ENCODE measurements around the gene PITPNB.

The PITPNB gene

DNA sequence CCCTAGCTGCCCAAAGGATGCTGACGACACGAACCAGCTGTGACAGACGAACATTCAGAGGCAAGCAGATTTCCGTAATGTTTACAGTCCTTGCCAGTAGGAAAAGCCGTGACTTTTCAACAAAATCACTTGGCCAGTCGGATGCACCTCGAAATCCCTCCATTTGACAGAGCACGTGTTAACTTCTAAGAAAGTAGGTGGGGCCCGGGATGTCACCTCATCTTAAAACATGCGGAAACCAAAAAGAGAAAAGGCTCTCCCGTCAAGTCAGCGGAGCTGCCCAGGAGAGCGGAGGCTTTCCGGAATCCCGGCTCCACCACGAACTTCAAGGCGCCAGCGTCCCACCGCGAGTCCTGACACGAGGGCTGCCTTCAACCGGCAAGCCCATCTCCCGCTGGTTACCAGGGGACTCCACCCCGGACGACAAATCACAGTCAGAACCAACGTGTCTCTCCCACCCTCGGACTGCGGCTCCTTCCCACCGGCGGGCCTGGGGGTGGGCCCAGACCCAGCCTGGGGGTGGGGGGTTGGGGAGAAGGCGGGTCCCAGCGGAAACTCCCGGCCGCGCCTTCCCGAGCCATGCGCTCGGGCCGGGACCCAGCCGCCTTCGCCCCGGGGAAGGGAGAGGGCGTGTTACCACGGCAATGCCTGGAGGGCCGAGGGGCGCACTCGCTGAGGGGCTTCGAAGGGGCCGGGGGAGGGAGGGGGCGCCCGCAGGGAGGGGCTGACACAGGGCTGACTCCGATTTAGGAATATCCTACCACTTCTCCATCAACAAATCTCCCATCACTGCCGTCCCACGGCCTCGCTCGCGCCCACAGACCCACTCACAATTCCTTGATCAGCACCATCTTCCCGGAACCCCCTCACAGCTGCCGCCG lies 475 bp downstream of the PITPNB start:
- peak; percentile 79 for DNase-seq (ENCODE audit: low read depth)
- Histone ChIP-seq H3K9ac (ENCODE audit: low read length) (peak overlapping the region; percentile 88), H3K4me3 (ENCODE audit: low read length) (peak overlapping the region; percentile 95), H3K36me3 (ENCODE audit: control insufficient read depth, insufficient read depth, low read length, severe bottlenecking) (no peaks in the 10 kb centered on the region), H3K27me3 (replicated peaks; ENCODE audit: control insufficient read depth, insufficient read depth, low read length) (no peaks in the 10 kb centered on the region), H3K4me1 (ENCODE audit: control insufficient read depth, insufficient read depth, low read length) (peaks cover 44% of the 10 kb centered on the region), H3K9me3 (ENCODE audit: control insufficient read depth, low read length) (no peaks in the 10 kb centered on the region)

DNA sequence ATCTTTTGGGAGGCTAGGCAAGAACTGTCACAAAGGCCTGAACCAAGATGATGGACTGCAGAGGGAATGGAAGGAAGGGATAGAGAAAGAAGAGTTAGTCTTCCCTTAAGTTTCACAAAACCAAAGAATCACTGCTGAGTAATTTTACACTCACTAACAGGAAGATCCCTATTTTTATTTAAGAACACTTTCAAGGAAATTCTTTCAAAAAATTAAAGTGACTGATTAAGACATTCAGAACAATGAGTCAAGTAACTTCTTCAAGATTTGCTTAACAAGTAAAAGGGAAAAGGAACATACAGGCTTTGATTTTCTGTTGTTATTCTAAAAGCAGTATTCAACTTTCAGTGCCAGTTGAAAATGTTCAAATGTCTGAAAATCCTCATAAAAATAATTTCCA lies 3.1 kb downstream of the PITPNB start:
- no peak overlapping the region for H3K4me3 ChIP-seq (ENCODE audit: low read length)
- no peak overlapping the region for H3K9ac ChIP-seq (ENCODE audit: low read length)
- H3K9me3 ChIP-seq (ENCODE audit: control insufficient read depth, low read length): no peaks in the 10 kb centered on the region
- H3K4me1 ChIP-seq (ENCODE audit: control insufficient read depth, insufficient read depth, low read length): peaks cover 67% of the 10 kb centered on the region
- no peaks in the 10 kb centered on the region for H3K27me3 ChIP-seq (replicated peaks; ENCODE audit: control insufficient read depth, insufficient read depth, low read length)
- no peak for DNase-seq (ENCODE audit: low read depth)
- no peaks in the 10 kb centered on the region for H3K36me3 ChIP-seq (ENCODE audit: control insufficient read depth, insufficient read depth, low read length, severe bottlenecking)

DNA sequence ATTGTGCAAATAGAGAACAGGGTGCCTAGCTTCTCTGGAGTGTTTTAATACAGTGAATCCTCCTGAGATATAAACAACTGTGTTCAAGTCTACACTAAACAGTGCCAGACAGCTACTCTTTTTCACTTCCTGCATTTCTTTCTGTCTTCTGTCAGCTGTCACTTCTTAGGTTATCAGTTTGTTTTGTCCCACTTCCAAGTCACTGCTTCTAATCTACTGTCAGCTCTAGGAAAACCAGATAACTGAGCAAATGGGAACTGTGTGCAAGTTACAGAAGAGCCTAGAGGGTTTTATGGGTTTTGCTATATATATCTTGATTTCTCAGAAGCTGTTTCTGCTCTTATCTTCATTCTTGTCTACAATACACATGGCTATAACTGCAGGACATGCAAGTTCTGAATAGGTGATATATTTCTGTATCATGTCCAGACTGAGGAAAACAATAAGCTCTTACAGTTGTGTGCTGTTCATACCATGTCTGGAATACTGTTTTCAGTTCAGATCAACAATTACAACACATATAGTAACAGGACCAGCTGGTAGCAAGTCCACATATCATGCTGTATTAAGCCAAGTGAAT lies 5.8 kb downstream of the PITPNB start:
- peak; percentile 29 for DNase-seq (ENCODE audit: low read depth)
- H3K9me3 ChIP-seq (ENCODE audit: control insufficient read depth, low read length): no peaks in the 10 kb centered on the region
- peaks cover 54% of the 10 kb centered on the region for H3K4me1 ChIP-seq (ENCODE audit: control insufficient read depth, insufficient read depth, low read length)
- no peak overlapping the region for H3K9ac ChIP-seq (ENCODE audit: low read length)
- H3K4me3 ChIP-seq (ENCODE audit: low read length): no peak overlapping the region
- no peaks in the 10 kb centered on the region for H3K27me3 ChIP-seq (replicated peaks; ENCODE audit: control insufficient read depth, insufficient read depth, low read length)
- peaks cover 20% of the 10 kb centered on the region for H3K36me3 ChIP-seq (ENCODE audit: control insufficient read depth, insufficient read depth, low read length, severe bottlenecking)

DNA sequence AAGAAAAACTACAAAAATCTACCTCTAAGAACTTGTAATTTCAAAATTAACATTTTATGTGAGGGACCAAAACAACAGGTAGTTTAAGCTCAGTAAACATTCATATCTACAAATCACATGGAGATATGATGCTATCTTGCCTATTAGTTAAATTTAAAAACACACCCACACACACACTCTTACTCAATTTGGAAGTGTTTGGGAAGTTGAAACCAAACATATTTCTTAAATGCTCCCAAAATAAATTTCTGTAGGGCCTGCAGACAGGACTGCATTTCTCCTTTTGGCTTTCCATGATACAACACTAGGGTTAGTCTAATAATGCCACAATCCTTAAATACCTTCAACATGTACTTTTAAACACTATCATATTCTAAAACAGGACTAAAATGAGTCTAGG lies 7.0 kb downstream of the PITPNB start:
- no peaks in the 10 kb centered on the region for H3K27me3 ChIP-seq (replicated peaks; ENCODE audit: control insufficient read depth, insufficient read depth, low read length)
- peaks cover 43% of the 10 kb centered on the region for H3K4me1 ChIP-seq (ENCODE audit: control insufficient read depth, insufficient read depth, low read length)
- peak overlapping the region; percentile 5 for H3K9ac ChIP-seq (ENCODE audit: low read length)
- DNase-seq (ENCODE audit: low read depth): no peak
- peaks cover 30% of the 10 kb centered on the region for H3K36me3 ChIP-seq (ENCODE audit: control insufficient read depth, insufficient read depth, low read length, severe bottlenecking)
- no peaks in the 10 kb centered on the region for H3K9me3 ChIP-seq (ENCODE audit: control insufficient read depth, low read length)
- H3K4me3 ChIP-seq (ENCODE audit: low read length): no peak overlapping the region

DNA sequence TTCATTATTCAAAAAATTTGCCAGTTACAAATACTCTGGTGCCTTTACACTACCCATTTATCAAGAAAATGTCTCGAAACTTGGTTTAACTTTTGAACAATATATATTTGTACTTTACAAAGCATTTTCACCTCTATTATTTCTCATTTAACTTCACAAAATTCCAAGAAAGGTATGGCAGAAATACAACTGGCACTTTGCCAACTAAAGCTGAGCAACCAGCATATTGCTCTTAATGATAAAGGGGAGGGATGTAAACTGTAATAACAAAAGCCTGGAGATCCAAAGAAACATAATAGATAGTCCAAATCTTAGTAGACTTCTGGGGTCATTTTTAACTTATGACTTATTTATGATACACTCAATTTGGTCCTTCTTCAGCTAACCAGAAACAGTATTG lies 7.7 kb downstream of the PITPNB start:
- H3K4me3 ChIP-seq (ENCODE audit: low read length): no peak overlapping the region
- DNase-seq (ENCODE audit: low read depth): no peak
- H3K9me3 ChIP-seq (ENCODE audit: control insufficient read depth, low read length): no peaks in the 10 kb centered on the region

DNA sequence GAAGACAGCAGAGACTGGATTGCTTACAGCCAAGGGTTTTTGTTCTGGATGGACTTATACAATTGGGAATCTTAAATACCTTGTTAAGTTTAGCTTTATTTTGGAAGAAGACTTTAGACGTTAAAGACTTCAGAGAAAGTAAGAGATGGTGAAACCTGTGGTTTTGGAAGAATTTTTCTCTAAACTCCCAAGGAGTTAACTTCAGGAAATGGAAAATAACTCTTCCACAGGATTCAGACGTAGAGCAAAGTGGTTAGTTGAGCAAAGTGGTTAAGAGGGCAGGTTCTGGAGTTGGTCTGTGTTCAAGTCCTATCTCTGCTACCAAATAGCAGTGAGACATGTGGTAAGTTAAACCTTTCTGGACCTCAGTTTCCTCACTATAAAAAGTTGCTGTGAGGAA lies 12.8 kb downstream of the PITPNB start:
- no peaks in the 10 kb centered on the region for H3K9me3 ChIP-seq (ENCODE audit: control insufficient read depth, low read length)
- peaks cover 33% of the 10 kb centered on the region for H3K4me1 ChIP-seq (ENCODE audit: control insufficient read depth, insufficient read depth, low read length)
- H3K36me3 ChIP-seq (ENCODE audit: control insufficient read depth, insufficient read depth, low read length, severe bottlenecking): peaks cover 36% of the 10 kb centered on the region
- no peaks in the 10 kb centered on the region for H3K27me3 ChIP-seq (replicated peaks; ENCODE audit: control insufficient read depth, insufficient read depth, low read length)
- peak overlapping the region; percentile 47 for H3K9ac ChIP-seq (ENCODE audit: low read length)
- no peak overlapping the region for H3K4me3 ChIP-seq (ENCODE audit: low read length)
- DNase-seq (ENCODE audit: low read depth): peak; percentile 20

More for the DNA sequence above, 7.7 kb downstream of the PITPNB start:
- Histone ChIP-seq H3K9ac (ENCODE audit: low read length) (no peak overlapping the region), H3K4me1 (ENCODE audit: control insufficient read depth, insufficient read depth, low read length) (peaks cover 46% of the 10 kb centered on the region), H3K36me3 (ENCODE audit: control insufficient read depth, insufficient read depth, low read length, severe bottlenecking) (peaks cover 36% of the 10 kb centered on the region), H3K27me3 (replicated peaks; ENCODE audit: control insufficient read depth, insufficient read depth, low read length) (no peaks in the 10 kb centered on the region)

DNA sequence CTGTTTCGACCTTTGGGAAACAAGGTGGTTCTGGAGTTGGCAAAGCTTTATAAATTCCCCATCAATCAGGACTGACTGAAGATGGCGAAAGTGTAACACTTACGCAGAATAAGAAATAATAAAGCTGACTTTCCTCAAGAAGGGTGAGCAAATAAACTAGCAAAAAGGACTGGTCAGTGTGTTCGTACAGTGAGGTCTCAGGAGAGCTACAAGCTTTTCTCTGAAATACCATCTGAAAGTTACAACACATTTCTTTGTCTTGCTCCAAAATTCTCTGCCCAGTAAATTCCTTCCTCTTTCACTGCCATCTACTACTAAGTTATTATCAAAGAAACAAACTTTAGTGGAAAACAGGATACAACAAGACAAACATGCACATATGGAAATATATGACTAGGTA lies 13.4 kb downstream of the PITPNB start:
- peak overlapping the region; percentile 22 for H3K4me3 ChIP-seq (ENCODE audit: low read length)
- peak; percentile 69 for DNase-seq (ENCODE audit: low read depth)
- peaks cover 31% of the 10 kb centered on the region for H3K4me1 ChIP-seq (ENCODE audit: control insufficient read depth, insufficient read depth, low read length)
- no peaks in the 10 kb centered on the region for H3K27me3 ChIP-seq (replicated peaks; ENCODE audit: control insufficient read depth, insufficient read depth, low read length)
- peaks cover 40% of the 10 kb centered on the region for H3K36me3 ChIP-seq (ENCODE audit: control insufficient read depth, insufficient read depth, low read length, severe bottlenecking)
- no peaks in the 10 kb centered on the region for H3K9me3 ChIP-seq (ENCODE audit: control insufficient read depth, low read length)
- H3K9ac ChIP-seq (ENCODE audit: low read length): peak overlapping the region; percentile 56

DNA sequence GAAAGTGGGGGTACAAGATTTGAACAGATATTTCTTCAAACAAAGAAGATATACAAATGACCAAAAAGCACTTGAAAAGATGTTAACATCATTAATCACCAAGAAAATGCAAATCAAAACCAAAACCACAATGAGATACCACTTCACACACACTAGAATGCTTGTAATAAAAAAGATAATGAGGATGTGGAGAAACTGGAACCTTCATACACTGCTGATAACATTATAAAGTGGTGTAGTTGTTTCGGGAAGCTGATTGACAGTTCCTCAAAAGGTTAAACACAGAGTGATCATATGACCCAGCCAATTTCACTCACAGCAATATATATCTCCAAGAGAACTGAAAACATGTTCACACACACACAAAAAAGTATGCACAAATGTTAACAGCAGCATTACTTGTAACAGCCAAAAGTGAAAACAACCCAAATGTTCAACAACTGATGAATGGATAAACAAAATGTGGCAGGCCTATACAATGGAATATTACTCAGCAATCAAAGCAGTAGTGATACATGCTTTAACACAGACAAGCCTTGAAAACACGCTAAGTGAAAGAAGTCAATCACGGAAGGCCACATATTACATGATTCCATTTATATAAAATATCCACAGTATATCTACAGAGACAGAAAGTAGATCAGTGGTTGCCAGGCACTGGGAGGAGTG lies 15.1 kb downstream of the PITPNB start:
- no peak for DNase-seq (ENCODE audit: low read depth)
- Histone ChIP-seq H3K9me3 (ENCODE audit: control insufficient read depth, low read length) (no peaks in the 10 kb centered on the region), H3K9ac (ENCODE audit: low read length) (peak overlapping the region; percentile 24), H3K36me3 (ENCODE audit: control insufficient read depth, insufficient read depth, low read length, severe bottlenecking) (peaks cover 30% of the 10 kb centered on the region), H3K4me1 (ENCODE audit: control insufficient read depth, insufficient read depth, low read length) (peaks cover 31% of the 10 kb centered on the region), H3K4me3 (ENCODE audit: low read length) (no peak overlapping the region), H3K27me3 (replicated peaks; ENCODE audit: control insufficient read depth, insufficient read depth, low read length) (no peaks in the 10 kb centered on the region)

DNA sequence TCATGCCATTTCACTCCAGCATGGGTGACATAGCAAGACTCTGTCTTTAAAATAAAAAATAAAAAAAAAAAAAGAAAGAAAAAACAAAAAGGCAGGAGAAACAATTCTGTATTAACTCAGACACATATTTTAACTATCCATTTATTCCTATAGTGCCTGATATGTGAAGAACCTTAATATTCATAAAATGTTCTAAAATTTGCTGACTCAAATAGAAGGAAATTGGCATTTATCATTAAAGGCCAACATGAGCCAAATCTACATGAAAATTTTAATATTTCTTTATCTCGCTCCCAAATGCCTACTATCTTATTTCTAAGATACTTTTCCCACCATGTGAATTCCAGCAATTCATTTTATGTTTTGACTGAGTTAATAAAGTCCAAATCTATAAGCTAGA lies 18.9 kb downstream of the PITPNB start:
- no peak overlapping the region for H3K9ac ChIP-seq (ENCODE audit: low read length)
- no peak for DNase-seq (ENCODE audit: low read depth)
- H3K9me3 ChIP-seq (ENCODE audit: control insufficient read depth, low read length): no peaks in the 10 kb centered on the region
- no peak overlapping the region for H3K4me3 ChIP-seq (ENCODE audit: low read length)
- H3K36me3 ChIP-seq (ENCODE audit: control insufficient read depth, insufficient read depth, low read length, severe bottlenecking): peaks cover 48% of the 10 kb centered on the region
- H3K27me3 ChIP-seq (replicated peaks; ENCODE audit: control insufficient read depth, insufficient read depth, low read length): no peaks in the 10 kb centered on the region
- H3K4me1 ChIP-seq (ENCODE audit: control insufficient read depth, insufficient read depth, low read length): peaks cover 21% of the 10 kb centered on the region

DNA sequence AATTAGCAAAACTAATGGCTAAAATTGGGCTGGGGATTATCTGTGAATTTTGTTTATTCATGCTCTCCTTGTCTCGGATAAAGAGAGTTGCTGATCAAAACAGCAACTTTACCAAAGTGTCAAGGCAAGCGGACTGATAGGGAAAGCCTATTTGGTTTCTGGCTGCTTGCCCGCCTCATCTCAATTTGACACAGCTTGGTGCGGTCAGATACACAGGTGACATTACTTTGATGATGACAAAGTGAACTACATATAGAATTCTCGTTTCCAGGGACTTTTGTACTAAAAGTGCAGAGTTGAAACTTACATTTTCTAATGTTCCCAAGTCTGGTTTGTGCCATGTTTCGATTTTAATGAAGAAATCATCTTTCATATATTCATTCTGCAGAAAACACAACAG lies 22.8 kb downstream of the PITPNB start:
- H3K4me1 ChIP-seq (ENCODE audit: control insufficient read depth, insufficient read depth, low read length): peaks cover 4% of the 10 kb centered on the region
- no peak overlapping the region for H3K9ac ChIP-seq (ENCODE audit: low read length)
- H3K9me3 ChIP-seq (ENCODE audit: control insufficient read depth, low read length): no peaks in the 10 kb centered on the region
- no peak overlapping the region for H3K4me3 ChIP-seq (ENCODE audit: low read length)
- H3K27me3 ChIP-seq (replicated peaks; ENCODE audit: control insufficient read depth, insufficient read depth, low read length): no peaks in the 10 kb centered on the region
- DNase-seq (ENCODE audit: low read depth): no peak
- H3K36me3 ChIP-seq (ENCODE audit: control insufficient read depth, insufficient read depth, low read length, severe bottlenecking): peaks cover 83% of the 10 kb centered on the region

DNA sequence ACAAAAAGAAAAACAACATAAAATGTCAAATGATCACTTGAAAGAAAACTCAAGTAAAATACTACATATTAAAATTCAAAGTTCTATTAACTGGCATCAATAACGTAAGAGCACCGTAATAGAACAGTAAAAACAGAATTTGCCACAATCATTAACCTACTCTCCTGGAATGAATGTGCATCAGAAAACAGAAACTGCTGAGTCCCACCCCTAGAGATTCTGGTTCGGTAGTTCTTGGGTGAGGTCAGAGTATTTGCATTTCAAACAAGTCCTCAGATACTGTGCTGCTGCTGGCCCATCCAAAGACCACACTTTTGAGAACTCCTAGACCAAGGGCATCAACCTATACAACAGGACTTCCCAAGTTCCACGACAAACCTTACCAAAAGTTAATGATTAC lies 23.5 kb downstream of the PITPNB start:
- no peak for DNase-seq (ENCODE audit: low read depth)
- Histone ChIP-seq H3K4me1 (ENCODE audit: control insufficient read depth, insufficient read depth, low read length) (peaks cover 4% of the 10 kb centered on the region), H3K9me3 (ENCODE audit: control insufficient read depth, low read length) (no peaks in the 10 kb centered on the region), H3K36me3 (ENCODE audit: control insufficient read depth, insufficient read depth, low read length, severe bottlenecking) (peaks cover 83% of the 10 kb centered on the region), H3K4me3 (ENCODE audit: low read length) (no peak overlapping the region), H3K9ac (ENCODE audit: low read length) (no peak overlapping the region), H3K27me3 (replicated peaks; ENCODE audit: control insufficient read depth, insufficient read depth, low read length) (no peaks in the 10 kb centered on the region)
